ENCODE data around the gene GRAMD1A.
"Not testable (repeated sequence)": the region's sequence is repeated elsewhere in the genome, so short reads cannot be mapped to it uniquely, and the experiment has no call there.

GRAMD1A gene

GRCh38 chr19:35018379-35018778 is 18.3 kb downstream of the GRAMD1A start:
- DNase-seq (ENCODE audit: low read depth in 2 of 2, low spot score in 1 of 2): no peak

GRCh38 chr19:35019144-35019543 is 19.0 kb downstream of the GRAMD1A start:
- DNase-seq (ENCODE audit: low read depth in 2 of 2, low spot score in 1 of 2): no peak

- DNase-seq (ENCODE audit: low read depth in 2 of 2, low spot score in 1 of 2): no peak
Observed at GRCh38 chr19:35021016-35021415, 20.9 kb downstream of the GRAMD1A start.

- no peak for DNase-seq (ENCODE audit: low read depth in 2 of 2, low spot score in 1 of 2)
Observed at GRCh38 chr19:35021596-35021995, 21.5 kb downstream of the GRAMD1A start.

GRCh38 chr19:35022460-35022859 is 22.3 kb downstream of the GRAMD1A start:
- DNase-seq (ENCODE audit: low read depth in 2 of 2, low spot score in 1 of 2): no peak

GRCh38 chr19:35023428-35023827 is 23.3 kb downstream of the GRAMD1A start:
- DNase-seq (ENCODE audit: low read depth in 2 of 2, low spot score in 1 of 2): no peak

GRCh38 chr19:35024095-35024494 is 24.0 kb downstream of the GRAMD1A start:
- DNase-seq (ENCODE audit: low read depth in 2 of 2, low spot score in 1 of 2): no peak

GRCh38 chr19:35025969-35026368 is 25.8 kb downstream of the GRAMD1A start:
- no peak for DNase-seq (ENCODE audit: low read depth in 2 of 2, low spot score in 1 of 2)

- no peak for DNase-seq (ENCODE audit: low read depth in 2 of 2, low spot score in 1 of 2)
Observed at GRCh38 chr19:35026418-35026817, 26.3 kb downstream of the GRAMD1A start.

- no peak for DNase-seq (ENCODE audit: low read depth in 2 of 2, low spot score in 1 of 2)
Observed at GRCh38 chr19:35027009-35027408, 26.9 kb downstream of the GRAMD1A start.

- no peak for DNase-seq (ENCODE audit: low read depth in 2 of 2, low spot score in 1 of 2)
Observed at GRCh38 chr19:35027851-35028599, 27.9 kb downstream of the GRAMD1A start.

GRCh38 chr19:35028600-35028885 is 28.4 kb downstream of the GRAMD1A start:
- DNase-seq (ENCODE audit: low read depth in 2 of 2, low spot score in 1 of 2): not testable (repeated sequence)

GRCh38 chr19:35029275-35029736 is 29.2 kb downstream of the GRAMD1A start:
- DNase-seq (ENCODE audit: low read depth in 2 of 2, low spot score in 1 of 2): not testable (repeated sequence)

- DNase-seq (ENCODE audit: low read depth in 2 of 2, low spot score in 1 of 2): no peak
Observed at GRCh38 chr19:35029737-35030256, 29.7 kb downstream of the GRAMD1A start.

- DNase-seq (ENCODE audit: low read depth in 2 of 2, low spot score in 1 of 2): peak in 1 of 2 donors; percentile 31
Observed at GRCh38 chr19:35030257-35031071, 30.3 kb downstream of the GRAMD1A start, which contains the start of gene SCN1B. Gene SCN1B (plus strand): TSS chr19:35030470. CDS start chr19:35030821, 351 bp downstream.

- no peak for DNase-seq (ENCODE audit: low read depth in 2 of 2, low spot score in 1 of 2)
Observed at GRCh38 chr19:35031072-35031881, 31.2 kb downstream of the GRAMD1A start.

- DNase-seq (ENCODE audit: low read depth in 2 of 2, low spot score in 1 of 2): no peak
Observed at GRCh38 chr19:35032356-35032865, 32.3 kb downstream of the GRAMD1A start.

GRCh38 chr19:35033067-35034004 is 33.2 kb downstream of the GRAMD1A start:
- no peak for DNase-seq (ENCODE audit: low read depth in 2 of 2, low spot score in 1 of 2)

- no peak for DNase-seq (ENCODE audit: low read depth in 2 of 2, low spot score in 1 of 2)
Observed at GRCh38 chr19:35034005-35034502, 33.9 kb downstream of the GRAMD1A start.

All from stimulated activated CD8-positive, alpha-beta memory T cell treated with anti-CD3 and anti-CD28 coated beads, Interleukin-4, amount 100 ng/mL, for 1 hour (primary cell).